GM23338 (cell line): Measurements from ENCODE around the gene UBXN11. TPM values are rescaled to one million over a fixed set of nuclear protein-coding genes. Genes with fewer than 3 reads are reported as not detected.

Experiments used
- ATAC-seq: fragments of 200-7000 bp; cut with Tn5 transposase; 3 replicates; pipeline ENCODE4 v1.9.1; 2020
- DNase-seq: peaks from one replicate; pipeline ENCODE4 v3.0.0-alpha.2; 2015; ENCODE audit warnings: low spot score
- H2AFZ ChIP-seq: fragments of 200-600 bp; sonication (generic); 2 replicates; pipeline ENCODE4 v1.8.0; 2016; ENCODE audit warnings: antibody characterized with exemption, mild to moderate bottlenecking, moderate library complexity
- H3F3A ChIP-seq: fragments of 200-600 bp; sonication (generic); replicated peaks from 2 replicates; pipeline ENCODE4 v1.8.0; 2017; ENCODE audit warnings: antibody characterized with exemption, mixed run types, low read depth
- H3K27ac ChIP-seq: fragments of 200-600 bp; sonication (generic); 2 replicates; pipeline ENCODE4 v1.6.1; 2016; ENCODE audit warnings: low read depth
- H3K27me3 ChIP-seq: fragments of 200-600 bp; sonication (generic); 2 replicates; pipeline ENCODE4 v1.8.0; 2016; ENCODE audit warnings: mild to moderate bottlenecking, mixed run types, moderate library complexity; ENCODE audit not compliant: insufficient read depth
- H3K36me3 ChIP-seq: fragments of 200-600 bp; sonication (generic); 2 replicates; pipeline ENCODE4 v1.8.0; 2016; ENCODE audit warnings: mild to moderate bottlenecking; ENCODE audit not compliant: insufficient read depth
- H3K4me1 ChIP-seq: fragments of 200-600 bp; sonication (generic); 2 replicates; pipeline ENCODE4 v1.8.0; 2016; ENCODE audit warnings: mild to moderate bottlenecking, moderate library complexity; ENCODE audit not compliant: insufficient read depth
- H3K4me2 ChIP-seq: fragments of 200-600 bp; sonication (generic); 2 replicates; pipeline ENCODE4 v1.7.1; 2017; ENCODE audit warnings: mixed run types
- H3K4me3 ChIP-seq: fragments of 200-600 bp; sonication (generic); 2 replicates; pipeline ENCODE4 v1.6.1; 2016; ENCODE audit warnings: mixed run types
- H3K79me2 ChIP-seq: fragments of 200-600 bp; sonication (generic); replicated peaks from 2 replicates; pipeline ENCODE4 v1.8.0; 2017; ENCODE audit warnings: mild to moderate bottlenecking; ENCODE audit not compliant: insufficient read depth
- H3K9me2 ChIP-seq: fragments of 200-600 bp; sonication (generic); 2 replicates; pipeline ENCODE4 v1.8.0; 2017; ENCODE audit not compliant: insufficient read depth
- H4K20me1 ChIP-seq: fragments of 200-600 bp; sonication (generic); replicated peaks from 2 replicates; pipeline ENCODE4 v1.8.0; 2017; ENCODE audit warnings: mild to moderate bottlenecking; ENCODE audit not compliant: insufficient read depth
- H3K27ac Mint-ChIP-seq: 2 replicates; pipeline ENCODE4 v1.8.0; 2020; ENCODE audit warnings: inconsistent platforms, mild to moderate bottlenecking, moderate library complexity, mixed read lengths
- H3K27me3 Mint-ChIP-seq: 3 replicates; pipeline ENCODE4 v1.8.0; 2022; ENCODE audit warnings: low read depth, mild to moderate bottlenecking, moderate library complexity, mixed read lengths, inconsistent platforms; ENCODE audit not compliant: insufficient read depth, poor library complexity
- H3K36me3 Mint-ChIP-seq: 3 replicates; pipeline ENCODE4 v1.8.0; 2021; ENCODE audit warnings: low read depth, mild to moderate bottlenecking, inconsistent platforms, moderate library complexity, mixed read lengths
- H3K4me1 Mint-ChIP-seq: 3 replicates; pipeline ENCODE4 v1.8.0; 2020; ENCODE audit warnings: mild to moderate bottlenecking, inconsistent platforms, mixed read lengths
- H3K4me3 Mint-ChIP-seq: 3 replicates; pipeline ENCODE4 v1.8.0; 2021; ENCODE audit warnings: moderate library complexity, mild to moderate bottlenecking, inconsistent platforms, mixed read lengths
- H3K9me3 Mint-ChIP-seq: 3 replicates; pipeline ENCODE4 v1.8.0; 2020; ENCODE audit warnings: moderate library complexity, mild to moderate bottlenecking, inconsistent platforms, mixed read lengths
- CREB1 ChIP-seq: fragments of 250-450 bp; sonication (Bioruptor Pico); IDR thresholded peaks from 2 replicates; pipeline ENCODE4 v1.5.0; 2020; ENCODE audit warnings: low read depth, mild to moderate bottlenecking, moderate library complexity
- CTCF ChIP-seq, 2 experiments: fragments of 200-600 bp in 1 of 2; sonication (generic) in 1 of 2; conservative IDR thresholded peaks; 2 replicates each; pipeline versions ENCODE4 v1.5.1 to v1.6.1; 2016 to 2017; ENCODE audit warnings: antibody characterized with exemption in 2 of 2, low read depth in 2 of 2, mild to moderate bottlenecking in 2 of 2, moderate library complexity in 1 of 2
- EZH2phosphoT487 ChIP-seq: fragments of 200-600 bp; sonication (generic); IDR thresholded peaks from one replicate; pipeline ENCODE4 v1.8.1; 2018; ENCODE audit warnings: antibody characterized with exemption; ENCODE audit not compliant: unreplicated experiment
- JUNB ChIP-seq: IDR thresholded peaks from one replicate; pipeline ENCODE4 v1.6.1; 2016; ENCODE audit warnings: antibody characterized with exemption; ENCODE audit not compliant: unreplicated experiment
- NANOG ChIP-seq: IDR thresholded peaks from 2 replicates; pipeline ENCODE4 v1.6.1; 2016; ENCODE audit warnings: antibody characterized with exemption, borderline replicate concordance
- ZNF114 ChIP-seq: fragments of 250-450 bp; sonication (Bioruptor Pico); IDR thresholded peaks from 2 replicates; pipeline ENCODE4 v1.5.0; 2020; ENCODE audit warnings: mild to moderate bottlenecking, moderate library complexity
- ZNF331 ChIP-seq: fragments of 250-450 bp; sonication (Bioruptor Pico); IDR thresholded peaks from 2 replicates; pipeline ENCODE4 v1.5.0; 2020; ENCODE audit warnings: low read depth, mild to moderate bottlenecking, moderate library complexity
- ZNF462 ChIP-seq: fragments of 250-450 bp; sonication (Bioruptor Pico); IDR thresholded peaks from 2 replicates; pipeline ENCODE4 v1.5.0; 2020; ENCODE audit warnings: mild to moderate bottlenecking, moderate library complexity
- polyA plus RNA-seq: library from polyadenylated mRNA; unstranded; fragments of >200 nt; fragmentation: Nextera tagmentation; extraction: Ambion mirVana; gene quantifications from 2 replicates; pipeline ENCODE4 v1.2.1, GENCODE V29; 2016
- total RNA-seq: library from RNA; depleted of rRNA; stranded (reverse); fragments of >200 nt; shearing (Covaris generic); gene quantifications from 2 replicates; pipeline ENCODE4 v1.2.3, GENCODE V29; 2014

UBXN11 gene
- total and polyA plus RNA-seq, 2 experiments from 2014 or later, result 8.0 to 8.3 TPM

GRCh38 chr1:26338670-26339069, 32.2 kb upstream of the UBXN11 start (continued):
- TF ChIP-seq CREB1 (CRISPR knock-in tag) (no peak), ZNF462 (CRISPR knock-in tag) (no peak)

- Histone ChIP-seq H3K4me3 (no peak overlapping the region), H3K9me2 (no peaks in the 10 kb centered on the region), H3K27me3 (0 out of 2 replicates have a peak, but pooled peaks cover 3% of the 10 kb centered on the region), H4K20me1 (no peaks in the 10 kb centered on the region), H3K36me3 (no peaks in the 10 kb centered on the region), H2AFZ (no peak overlapping the region), H3K79me2 (peaks cover 7% of the 10 kb centered on the region; the same call in 1 of the 2 replicates), H3K27ac (no peak overlapping the region), H3K4me1 (peaks cover 16% of the 10 kb centered on the region), H3F3A (peaks cover 9% of the 10 kb centered on the region; the same call in 1 of the 2 replicates), H3K4me2 (no peak overlapping the region)
- no peaks in the 10 kb centered on the region for H3K9me3 Mint-ChIP-seq
- H3K36me3 Mint-ChIP-seq, result peaks cover 8% of the 10 kb centered on the region; the same call in 2 of the 3 replicates
- H3K27ac Mint-ChIP-seq, result no peak overlapping the region
- DNase-seq (no peak), ATAC-seq (no peak)
- H3K4me1 Mint-ChIP-seq, result peaks cover 33% of the 10 kb centered on the region
- peaks cover 17% of the 10 kb centered on the region for H3K27me3 Mint-ChIP-seq
- no peak overlapping the region; the same call in 2 of the 3 replicates for H3K4me3 Mint-ChIP-seq
- TF ChIP-seq JUNB (no peak), EZH2phosphoT487 (no peak), CTCF (conservative IDR thresholded peaks at IDR 0.05; ENCODE audit: low read depth in 2 of 2) (no peak), ZNF331 (CRISPR knock-in tag) (no peak), NANOG (no peak), ZNF462 (CRISPR knock-in tag) (no peak), CREB1 (CRISPR knock-in tag) (no peak), ZNF114 (CRISPR knock-in tag) (no peak)
Measured at GRCh38 chr1:26337625-26338024, 31.2 kb upstream of the UBXN11 start.
